Kidney (tissue), 14 donors: ENCODE data around the gene OXNAD1. TPM values are rescaled to one million over a fixed set of nuclear protein-coding genes. Genes with fewer than 3 reads are reported as not detected.

ENCODE experiments used
- DNase-seq, 5 donors: peaks; one replicate each; pipeline ENCODE4 v3.0.0-alpha.2; 2013 to 2020
- FAIRE-seq: peaks from 2 replicates; lab custom pipeline; 2012; peaks lifted over from hg19 to GRCh38; lab: Jason Lieb, UNC
- H3K27ac ChIP-seq, 2 donors: one replicate each; pipeline ENCODE4 v1.7.0; 2013; ENCODE audit warnings: low read depth in 2 of 2, low read length in 2 of 2, inconsistent platforms in 1 of 2
- H3K27me3 ChIP-seq: one replicate; pipeline ENCODE4 v1.7.1; 2013; ENCODE audit warnings: low read length, inconsistent platforms; ENCODE audit not compliant: control insufficient read depth, insufficient read depth
- H3K36me3 ChIP-seq, 3 donors: one replicate each; pipeline versions ENCODE4 v1.7.0 to v1.7.1; 2013; ENCODE audit warnings: low read length in 3 of 3, control low read depth in 1 of 3, inconsistent platforms in 1 of 3; ENCODE audit not compliant: insufficient read depth in 3 of 3, control insufficient read depth in 2 of 3
- H3K4me1 ChIP-seq, 3 donors: one replicate each; pipeline versions ENCODE4 v1.7.0 to v1.7.1; 2013; ENCODE audit warnings: low read length in 3 of 3, inconsistent platforms in 1 of 3, low read depth in 1 of 3; ENCODE audit not compliant: control insufficient read depth in 2 of 3, insufficient read depth in 2 of 3
- H3K4me3 ChIP-seq, 3 donors: one replicate each; pipeline versions ENCODE4 v1.7.0 to v1.8.1; 2013; ENCODE audit warnings: low read length in 3 of 3, control low read depth in 1 of 3, inconsistent platforms in 1 of 3
- H3K9ac ChIP-seq, 3 donors: one replicate each; pipeline versions ENCODE4 v1.7.0 to v1.7.1; 2013; ENCODE audit warnings: low read length in 3 of 3, control low read depth in 1 of 3, inconsistent platforms in 1 of 3
- H3K9me3 ChIP-seq, 3 donors: one replicate each; pipeline versions ENCODE4 v1.7.0 to v1.7.1; 2013; ENCODE audit warnings: low read length in 3 of 3, control low read depth in 1 of 3, inconsistent platforms in 1 of 3; ENCODE audit not compliant: control insufficient read depth in 2 of 3, insufficient read depth in 1 of 3
- intact Hi-C: fragments of 100-400 bp; cut with DNase I; formaldehyde crosslinking; loops from one replicate; pipeline ENCODE4 v1.11.1; 2022
- polyA plus RNA-seq: library from polyadenylated mRNA; stranded (reverse); fragments of 350-450 nt; fragmentation: Illumina TruSeq; extraction: RNeasy Lipid Tissue Mini Kit (QIAGEN cat#74804); gene quantifications from one replicate; pipeline ENCODE4 v1.2.3, GENCODE V29; 2014; ENCODE audit warnings: low read depth, low replicate concordance; ENCODE audit not compliant: insufficient read depth
- total RNA-seq: library from RNA; stranded (reverse); fragmentation: NEBNext Ultra II Directional; extraction: Animal tissue kit (Norgen Biotek cat#: 25700); gene quantifications from one replicate; pipeline ENCODE4 v1.2.1, GENCODE V29; 2021
- TF ChIP-seq, protein P1 (sequence below): IDR thresholded peaks from 3 replicates; pipeline ENCODE4 v1.5.1; 2012; ENCODE audit warnings: mild to moderate bottlenecking, moderate library complexity, borderline replicate concordance; ENCODE audit not compliant: insufficient read depth; ENCODE audit errors: extremely low read depth
- donor health status: control.
- donor health status: control.
- donor health status: control.
- donor health status: control.
- donor health status: control.
- donor health status: DM: yes; HTN: yes; CAD: no.
- donor health status: Normal renal cell carcinoma (clear cell type).

The OXNAD1 gene
- total and polyA plus RNA-seq, 2 donors from 2014 or later = 12.7 to 17.3 TPM

DNA sequence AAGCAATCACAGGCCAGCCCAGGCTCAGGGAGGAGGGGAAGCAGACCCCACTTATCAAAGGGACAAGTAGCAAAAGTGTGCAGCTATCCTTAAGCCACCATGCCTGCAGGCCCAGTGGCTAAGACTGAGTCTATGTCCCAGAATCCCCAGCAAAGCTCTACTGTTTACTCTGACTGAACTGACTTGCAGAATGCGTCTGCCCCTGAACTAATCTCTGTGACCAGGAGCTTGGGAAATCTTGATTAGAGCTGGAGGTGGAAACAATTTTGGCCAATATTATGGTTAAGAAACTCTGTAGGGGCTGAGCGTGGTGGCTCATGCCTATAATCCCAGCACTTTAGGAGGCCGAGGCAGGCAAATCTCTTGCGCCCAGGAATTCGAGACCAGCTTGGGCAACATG, 22.8 kb upstream of the OXNAD1 start:
- no peaks in the 10 kb centered on the region for H3K27me3 ChIP-seq
- no peaks in the 10 kb centered on the region for H3K36me3 ChIP-seq
- H3K4me3 ChIP-seq = no peak overlapping the region
- H3K4me1 ChIP-seq = peaks cover 0 to under 1% (median 0%) of the 10 kb centered on the region in 3 donors
- H3K27ac ChIP-seq = no peak overlapping the region
- DNase-seq (no peak), FAIRE-seq (no peak)
- H3K9ac ChIP-seq = no peak overlapping the region
- TF ChIP-seq, protein P1, sequence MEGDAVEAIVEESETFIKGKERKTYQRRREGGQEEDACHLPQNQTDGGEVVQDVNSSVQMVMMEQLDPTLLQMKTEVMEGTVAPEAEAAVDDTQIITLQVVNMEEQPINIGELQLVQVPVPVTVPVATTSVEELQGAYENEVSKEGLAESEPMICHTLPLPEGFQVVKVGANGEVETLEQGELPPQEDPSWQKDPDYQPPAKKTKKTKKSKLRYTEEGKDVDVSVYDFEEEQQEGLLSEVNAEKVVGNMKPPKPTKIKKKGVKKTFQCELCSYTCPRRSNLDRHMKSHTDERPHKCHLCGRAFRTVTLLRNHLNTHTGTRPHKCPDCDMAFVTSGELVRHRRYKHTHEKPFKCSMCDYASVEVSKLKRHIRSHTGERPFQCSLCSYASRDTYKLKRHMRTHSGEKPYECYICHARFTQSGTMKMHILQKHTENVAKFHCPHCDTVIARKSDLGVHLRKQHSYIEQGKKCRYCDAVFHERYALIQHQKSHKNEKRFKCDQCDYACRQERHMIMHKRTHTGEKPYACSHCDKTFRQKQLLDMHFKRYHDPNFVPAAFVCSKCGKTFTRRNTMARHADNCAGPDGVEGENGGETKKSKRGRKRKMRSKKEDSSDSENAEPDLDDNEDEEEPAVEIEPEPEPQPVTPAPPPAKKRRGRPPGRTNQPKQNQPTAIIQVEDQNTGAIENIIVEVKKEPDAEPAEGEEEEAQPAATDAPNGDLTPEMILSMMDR = no peak
- intact Hi-C loops = loop anchor here (10.0 kb wide), 2 partner anchors 197 to 427 kb away; no protein-coding TSS in a partner anchor
- no peaks in the 10 kb centered on the region for H3K9me3 ChIP-seq

DNA sequence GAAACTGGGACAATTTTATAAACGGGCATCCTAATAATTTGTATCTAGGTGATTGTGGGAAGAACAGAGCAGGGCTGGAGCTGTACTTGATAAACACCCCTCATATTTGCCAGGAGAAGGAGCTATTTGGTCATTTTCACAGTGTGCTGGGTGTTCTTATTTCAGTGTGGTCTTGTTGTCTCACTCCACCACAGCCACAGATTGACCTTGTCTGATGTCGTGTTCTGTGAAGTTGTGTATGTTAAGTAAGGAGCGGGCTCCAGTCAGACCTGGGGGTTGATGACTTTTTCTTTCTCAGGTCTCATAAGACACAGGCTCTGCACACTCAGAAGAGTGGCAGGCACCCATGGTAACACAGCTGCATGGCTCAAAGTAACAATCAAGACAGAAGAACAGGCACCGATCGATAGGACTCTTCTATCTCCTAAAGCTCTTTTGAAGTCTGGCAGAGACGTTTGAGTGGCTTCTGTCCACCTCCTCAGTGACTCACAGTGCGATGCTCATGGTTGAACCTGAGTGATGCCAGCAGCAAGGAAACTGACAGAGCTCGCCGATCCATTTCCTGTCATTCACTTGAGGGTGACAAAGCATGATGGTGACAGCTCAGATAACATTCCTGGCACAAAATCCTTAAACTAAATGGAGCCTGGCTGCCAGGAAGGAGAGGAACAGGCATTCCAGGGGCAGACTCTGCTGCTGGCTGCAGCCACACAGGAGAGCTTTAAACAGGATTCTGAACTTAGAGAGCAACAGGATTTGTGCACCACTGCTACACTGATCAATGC, 21.1 kb upstream of the OXNAD1 start:
- TF ChIP-seq, protein P1 = no peak
- Histone ChIP-seq H3K36me3 (no peaks in the 10 kb centered on the region), H3K4me3 (no peak overlapping the region), H3K9ac (no peak overlapping the region), H3K27ac (no peak overlapping the region), H3K27me3 (no peaks in the 10 kb centered on the region), H3K4me1 (peaks cover 0 to 4% (median 0%) of the 10 kb centered on the region in 3 donors), H3K9me3 (no peaks in the 10 kb centered on the region)
- DNase-seq (peak in 3 of 5 donors; percentile 18 to 46 (median 24)), FAIRE-seq (no peak)
- intact Hi-C loops = loop anchor here (10.0 kb wide), 2 partner anchors 199 to 429 kb away; no protein-coding TSS in a partner anchor

DNA sequence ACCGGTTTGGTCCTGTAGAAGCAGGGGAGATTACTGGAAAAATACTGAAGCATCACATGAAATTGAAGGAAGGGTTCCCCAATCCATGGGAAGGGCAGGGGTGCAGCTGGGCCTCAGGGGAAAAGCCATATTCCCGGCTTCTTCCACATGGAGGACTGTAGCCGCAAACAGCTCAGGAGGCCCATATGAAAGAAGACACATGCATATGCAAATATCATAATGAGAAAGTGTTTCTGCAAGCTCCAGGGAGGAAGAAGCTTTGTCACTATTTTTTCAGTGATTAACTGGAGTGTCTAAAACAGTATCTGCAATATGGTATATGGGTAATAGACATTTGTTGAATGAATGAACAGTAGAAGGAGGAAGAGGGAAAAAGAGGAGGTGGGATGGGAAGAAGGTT, 19.4 kb upstream of the OXNAD1 start:
- TF ChIP-seq, protein P1 = no peak
- intact Hi-C loops = loop anchor here (10.0 kb wide), 2 partner anchors 201 to 431 kb away; no protein-coding TSS in a partner anchor
- no peak for FAIRE-seq

More for the DNA sequence above, 19.4 kb upstream of the OXNAD1 start:
- Histone ChIP-seq H3K27me3 (no peaks in the 10 kb centered on the region), H3K9me3 (no peaks in the 10 kb centered on the region), H3K27ac (no peak overlapping the region), H3K9ac (no peak overlapping the region), H3K4me1 (peaks cover 0 to 4% (median 0%) of the 10 kb centered on the region in 3 donors), H3K4me3 (no peak overlapping the region), H3K36me3 (no peaks in the 10 kb centered on the region)
- DNase-seq = no peak
